Subcutaneous abdominal adipose tissue (tissue), 5 donors: Measurements from ENCODE around the gene CIROP.

Experiments used
- H3K27ac ChIP-seq: one replicate; pipeline ENCODE4 v1.7.0; 2013; ENCODE audit warnings: low read depth, mild to moderate bottlenecking, inconsistent platforms, low read length, moderate library complexity
- H3K27me3 ChIP-seq, 5 donors: one replicate each; pipeline ENCODE4 v1.7.0; 2013; ENCODE audit warnings: low read length in 5 of 5, inconsistent platforms in 1 of 5; ENCODE audit not compliant: control insufficient read depth in 5 of 5, insufficient read depth in 4 of 5
- H3K36me3 ChIP-seq, 5 donors: one replicate each; pipeline ENCODE4 v1.7.0; 2013; ENCODE audit warnings: low read length in 5 of 5; ENCODE audit not compliant: control insufficient read depth in 5 of 5, insufficient read depth in 5 of 5
- H3K4me1 ChIP-seq, 5 donors: one replicate each; pipeline ENCODE4 v1.7.0; 2013; ENCODE audit warnings: low read length in 5 of 5, mild to moderate bottlenecking in 3 of 5, moderate library complexity in 1 of 5; ENCODE audit not compliant: control insufficient read depth in 5 of 5, insufficient read depth in 5 of 5
- H3K4me3 ChIP-seq, 5 donors: one replicate each; pipeline ENCODE4 v1.7.0; 2013; ENCODE audit warnings: low read length in 5 of 5, low read depth in 1 of 5
- H3K9ac ChIP-seq, 5 donors: one replicate each; pipeline ENCODE4 v1.7.0; 2013; ENCODE audit warnings: low read length in 5 of 5, mild to moderate bottlenecking in 4 of 5, moderate library complexity in 3 of 5
- H3K9me3 ChIP-seq, 5 donors: one replicate each; pipeline ENCODE4 v1.7.0; 2013; ENCODE audit warnings: low read length in 5 of 5; ENCODE audit not compliant: control insufficient read depth in 5 of 5
- donor health status: healthy.
- donor health status: healthy.
- donor health status: healthy.
- donor health status: healthy.
- donor health status: healthy.

Gene CIROP

DNA sequence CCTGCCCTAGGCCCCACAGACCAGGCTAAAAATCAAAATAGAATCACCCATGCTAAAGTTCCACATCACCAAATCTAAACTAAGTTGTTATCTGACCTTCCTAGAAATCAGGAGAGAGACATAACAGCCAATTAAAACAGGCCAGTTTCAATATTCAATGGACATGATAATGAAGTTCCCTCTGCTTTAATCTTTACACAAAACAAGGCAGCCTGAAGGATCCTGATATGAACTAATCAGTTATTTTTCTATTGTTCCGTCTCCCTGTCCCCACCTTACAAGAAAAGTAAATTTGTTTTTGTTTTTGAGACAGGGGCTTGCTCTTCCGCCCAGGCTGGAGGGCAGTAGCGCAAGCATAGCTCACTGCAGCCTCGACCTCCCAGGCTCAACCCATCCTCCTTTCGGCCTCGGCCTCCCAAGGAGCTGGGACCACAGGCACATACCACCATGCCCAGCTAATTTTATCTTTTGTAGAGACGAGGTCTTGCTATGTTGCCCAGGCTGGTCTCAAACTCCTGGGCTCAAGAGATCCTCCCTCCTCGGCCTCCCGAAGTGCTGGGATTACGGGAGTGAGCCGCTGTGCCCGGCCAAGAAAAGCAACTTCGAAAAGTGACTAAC is 19.7 kb upstream of the CIROP start:
- Histone ChIP-seq H3K36me3 (peaks cover 0 to 30% (median 19%) of the 10 kb centered on the region in 5 donors), H3K27me3 (peaks cover 0 to 2% (median 0%) of the 10 kb centered on the region in 5 donors), H3K4me1 (peaks cover 0 to 33% (median 25%) of the 10 kb centered on the region in 5 donors), H3K9me3 (no peaks in the 10 kb centered on the region), H3K9ac (no peak overlapping the region), H3K27ac (no peak overlapping the region), H3K4me3 (no peak overlapping the region)

DNA sequence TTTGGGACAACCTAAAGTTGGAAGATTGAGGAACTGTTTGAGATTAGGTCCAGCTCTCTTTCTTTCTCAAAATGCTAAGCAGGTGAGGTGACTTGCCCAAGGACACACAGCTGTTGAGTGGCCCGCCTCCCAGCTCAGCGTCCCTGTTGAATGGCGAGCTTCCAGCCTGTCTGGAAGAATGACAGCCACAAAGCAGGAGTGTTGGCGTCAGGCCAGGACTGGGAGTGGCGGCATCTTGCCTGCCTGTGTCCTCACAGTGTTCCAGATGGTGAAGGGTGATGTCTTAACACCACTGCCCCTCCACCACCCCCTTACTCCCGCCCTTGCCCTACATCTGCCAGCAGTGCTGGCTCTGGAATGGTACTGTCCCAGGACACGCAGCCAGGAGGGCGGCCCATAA is 18.6 kb upstream of the CIROP start:
- H3K27me3 ChIP-seq, result no peaks in the 10 kb centered on the region
- H3K4me3 ChIP-seq, result no peak overlapping the region
- H3K4me1 ChIP-seq, result peaks cover 0 to 39% (median 28%) of the 10 kb centered on the region in 5 donors
- no peak overlapping the region for H3K9ac ChIP-seq
- no peaks in the 10 kb centered on the region for H3K9me3 ChIP-seq
- no peak overlapping the region for H3K27ac ChIP-seq
- peaks cover 0 to 21% (median 15%) of the 10 kb centered on the region in 5 donors for H3K36me3 ChIP-seq

DNA sequence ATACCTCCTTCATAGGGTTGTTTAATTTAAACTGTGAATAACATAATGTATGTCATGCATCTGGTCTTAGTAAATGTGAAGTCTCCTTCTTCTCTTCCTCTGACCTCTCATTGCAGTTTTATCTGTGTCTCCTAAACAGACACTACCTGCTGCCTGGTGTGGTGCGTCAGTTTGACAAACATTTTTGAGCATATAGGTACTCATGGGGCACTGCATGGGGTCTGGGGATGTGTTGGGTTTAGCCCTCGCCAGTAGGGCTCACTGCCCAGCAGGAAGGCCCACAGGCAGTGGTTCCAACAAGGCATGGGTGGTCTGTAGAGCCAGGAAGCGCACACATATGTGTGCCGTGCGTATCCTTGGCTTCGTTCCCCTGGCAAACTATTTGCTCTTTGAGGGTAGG is 17.3 kb upstream of the CIROP start:
- no peak overlapping the region for H3K4me3 ChIP-seq
- no peaks in the 10 kb centered on the region for H3K9me3 ChIP-seq
- no peak overlapping the region for H3K9ac ChIP-seq
- peaks cover 0 to 8% (median 4%) of the 10 kb centered on the region in 5 donors for H3K36me3 ChIP-seq
- H3K4me1 ChIP-seq, result peaks cover 0 to 40% (median 28%) of the 10 kb centered on the region in 5 donors
- H3K27ac ChIP-seq, result no peak overlapping the region
- H3K27me3 ChIP-seq, result no peaks in the 10 kb centered on the region

DNA sequence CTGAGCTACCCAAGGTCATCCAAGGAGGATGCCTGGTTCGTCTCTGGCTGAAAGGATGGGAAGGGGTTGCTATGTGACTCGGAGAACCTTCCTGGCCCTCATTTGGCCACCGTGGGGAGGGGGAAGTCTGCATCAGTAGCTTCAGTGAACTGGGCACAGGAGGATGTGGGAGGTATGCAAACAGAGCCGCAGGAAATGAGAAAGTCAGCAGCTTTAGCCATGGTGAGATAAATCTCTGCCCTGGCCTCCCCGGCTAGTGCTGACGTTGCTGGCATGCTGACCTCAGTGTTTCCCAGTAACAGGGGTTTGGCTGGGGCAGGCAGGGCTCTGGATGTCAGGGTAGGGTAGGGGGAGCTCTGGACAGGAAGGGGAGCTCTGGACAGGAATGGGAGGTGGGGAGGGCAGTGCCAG is 16.6 kb upstream of the CIROP start:
- no peak overlapping the region for H3K4me3 ChIP-seq
- H3K9me3 ChIP-seq, result no peaks in the 10 kb centered on the region
- H3K27me3 ChIP-seq, result no peaks in the 10 kb centered on the region
- H3K9ac ChIP-seq, result no peak overlapping the region
- H3K27ac ChIP-seq, result no peak overlapping the region
- H3K36me3 ChIP-seq, result peaks cover 0 to 1% (median 0%) of the 10 kb centered on the region in 5 donors
- H3K4me1 ChIP-seq, result peaks cover 0 to 38% (median 28%) of the 10 kb centered on the region in 5 donors

DNA sequence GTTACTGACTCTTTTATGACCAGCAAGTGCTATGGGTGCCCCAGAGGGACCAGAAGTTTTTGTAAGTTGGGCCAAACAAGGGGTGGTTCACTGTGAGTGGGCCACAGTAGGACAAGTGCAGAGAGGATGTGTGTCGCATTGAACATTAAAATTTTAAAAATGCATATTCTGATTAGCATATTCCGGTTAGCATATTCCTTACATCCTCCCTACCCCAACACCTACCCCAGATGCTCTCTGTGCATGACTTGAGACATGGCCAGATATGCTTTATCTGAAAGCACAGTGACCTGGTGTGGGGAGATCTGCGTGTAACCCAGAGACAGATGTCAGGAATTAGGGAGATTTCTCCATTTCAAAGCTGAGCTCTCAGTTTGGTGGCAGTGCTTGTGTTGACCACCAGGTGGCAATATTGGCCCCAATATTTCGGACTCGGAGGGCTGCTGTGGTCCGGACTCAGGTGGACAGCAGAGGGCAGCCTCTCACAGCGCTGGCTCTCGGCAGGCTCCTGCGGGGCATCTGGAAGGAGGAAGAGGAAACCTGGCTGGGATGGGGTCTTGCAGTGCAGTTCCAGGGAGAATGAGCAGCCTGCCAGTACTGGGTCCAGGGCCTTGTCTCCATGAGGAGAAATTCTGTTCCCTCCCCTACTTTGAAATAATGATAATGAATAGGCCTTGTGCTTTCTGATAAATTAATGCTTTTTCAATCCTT is 15.9 kb upstream of the CIROP start:
- Histone ChIP-seq H3K4me3 (no peak overlapping the region), H3K27ac (no peak overlapping the region), H3K9me3 (no peaks in the 10 kb centered on the region), H3K4me1 (peaks cover 0 to 31% (median 21%) of the 10 kb centered on the region in 5 donors), H3K9ac (no peak overlapping the region), H3K36me3 (no peaks in the 10 kb centered on the region), H3K27me3 (no peaks in the 10 kb centered on the region)

DNA sequence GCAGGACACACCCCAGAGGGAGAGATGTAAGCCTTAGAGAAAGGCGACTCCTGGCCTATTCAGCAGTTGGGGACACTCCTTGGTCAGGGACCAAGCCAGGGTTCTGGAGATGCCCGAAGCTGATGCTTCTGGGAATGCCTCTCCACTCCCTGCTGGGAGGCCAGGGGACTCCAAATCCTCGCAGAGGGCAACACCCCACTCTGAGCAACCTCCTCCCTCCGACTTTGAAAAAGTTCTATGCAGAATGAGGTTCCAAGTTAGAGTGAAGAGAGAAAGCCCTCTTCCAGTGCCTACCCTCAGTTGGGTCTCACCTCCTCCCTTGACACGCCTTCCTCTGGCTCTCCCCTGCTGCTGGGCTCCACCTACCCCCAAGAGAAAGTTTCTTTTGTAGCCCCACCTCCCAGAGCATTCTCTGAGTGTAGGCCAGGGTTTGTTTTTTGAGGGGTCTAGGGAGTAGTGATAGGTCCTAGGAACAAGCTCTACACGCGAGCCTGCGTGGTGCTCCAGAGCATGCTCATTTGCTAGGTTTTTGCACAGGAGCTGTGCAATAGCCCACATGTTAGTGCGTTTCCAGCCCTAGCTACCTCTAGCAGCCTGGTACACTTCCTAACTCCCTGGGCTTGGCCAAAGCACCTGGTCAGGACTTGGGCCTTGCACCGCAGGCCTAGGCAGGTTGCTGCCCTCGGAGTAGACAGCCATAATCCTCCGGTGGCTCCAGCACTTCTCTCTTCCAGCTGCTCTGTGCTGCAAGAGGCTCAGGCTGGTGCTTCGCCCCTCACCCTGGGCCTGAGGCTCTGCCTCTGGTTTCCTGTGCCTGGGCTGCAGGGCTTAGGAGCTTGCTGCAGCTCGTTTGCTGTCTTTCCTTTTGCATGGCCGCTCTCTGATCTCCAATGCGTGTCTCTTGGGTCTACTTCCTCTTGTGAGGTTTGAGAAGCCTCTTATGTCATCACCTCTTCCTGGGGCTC is 14.9 kb upstream of the CIROP start:
- H3K4me3 ChIP-seq, result no peak overlapping the region
- no peaks in the 10 kb centered on the region for H3K9me3 ChIP-seq
- H3K27me3 ChIP-seq, result no peaks in the 10 kb centered on the region
- no peak overlapping the region for H3K9ac ChIP-seq
- H3K36me3 ChIP-seq, result no peaks in the 10 kb centered on the region
- H3K27ac ChIP-seq, result no peak overlapping the region
- H3K4me1 ChIP-seq, result peaks cover 0 to 32% (median 20%) of the 10 kb centered on the region in 5 donors

DNA sequence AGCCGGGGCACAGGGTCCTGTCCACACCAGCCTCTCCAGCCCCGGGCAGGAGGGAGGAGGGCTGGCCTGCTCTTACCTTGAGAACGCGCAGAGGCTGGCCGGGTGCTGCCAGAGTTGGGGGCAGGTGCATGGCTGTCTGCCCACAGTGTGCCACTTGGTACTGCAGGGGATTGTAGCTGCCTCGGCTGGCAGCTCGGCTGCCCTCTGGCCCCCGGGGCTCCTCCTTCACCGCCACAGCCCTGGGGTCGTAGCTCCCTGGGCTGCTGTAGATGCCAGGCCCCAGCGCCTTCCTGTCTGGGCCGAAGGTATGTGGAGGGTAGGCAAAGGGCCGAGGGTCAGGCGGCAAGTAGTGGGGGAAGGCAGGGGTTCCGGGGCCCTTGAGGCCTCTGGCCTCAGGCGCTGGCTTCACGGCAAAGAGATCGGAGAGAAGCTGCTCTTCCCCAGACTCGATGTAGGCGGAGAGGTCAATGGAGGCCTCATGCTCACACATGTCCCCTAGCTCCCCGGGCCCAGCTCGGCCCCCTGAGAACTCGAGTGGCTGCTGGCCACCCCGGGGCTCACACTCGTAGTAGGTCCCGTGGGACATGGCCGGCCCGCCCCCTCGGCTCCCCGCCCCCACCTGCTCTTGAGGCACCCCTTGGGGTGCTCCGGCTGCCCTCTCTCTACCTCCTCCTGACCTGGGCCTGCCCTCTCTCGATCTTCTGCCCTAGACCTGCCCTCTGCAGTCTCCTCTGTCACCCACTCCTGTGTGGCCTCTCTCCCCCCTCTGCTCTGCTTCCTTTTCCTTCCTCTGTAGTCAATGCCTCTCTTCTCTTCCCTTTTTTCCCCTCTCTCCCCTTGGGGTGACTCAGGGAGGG is 13.9 kb upstream of the CIROP start, which contains the start of gene CEBPE:
TSS of gene CEBPE (minus strand) at position 750 of the 857 bp plus-strand sequence. CDS start at position 586, 164 bp downstream.
- H3K36me3 ChIP-seq, result no peaks in the 10 kb centered on the region
- no peak within 1 kb of the TSS for H3K4me3 ChIP-seq
- no peak within 1 kb of the TSS for H3K27ac ChIP-seq
- no peak within 1 kb of the TSS for H3K9ac ChIP-seq
- H3K9me3 ChIP-seq, result no peaks in the 10 kb centered on the region
- H3K4me1 ChIP-seq, result peaks cover 3 to 32% (median 19%) of the 10 kb centered on the region in 5 donors
- peaks cover 0 to 5% (median 0%) of the 10 kb centered on the region in 5 donors for H3K27me3 ChIP-seq

DNA sequence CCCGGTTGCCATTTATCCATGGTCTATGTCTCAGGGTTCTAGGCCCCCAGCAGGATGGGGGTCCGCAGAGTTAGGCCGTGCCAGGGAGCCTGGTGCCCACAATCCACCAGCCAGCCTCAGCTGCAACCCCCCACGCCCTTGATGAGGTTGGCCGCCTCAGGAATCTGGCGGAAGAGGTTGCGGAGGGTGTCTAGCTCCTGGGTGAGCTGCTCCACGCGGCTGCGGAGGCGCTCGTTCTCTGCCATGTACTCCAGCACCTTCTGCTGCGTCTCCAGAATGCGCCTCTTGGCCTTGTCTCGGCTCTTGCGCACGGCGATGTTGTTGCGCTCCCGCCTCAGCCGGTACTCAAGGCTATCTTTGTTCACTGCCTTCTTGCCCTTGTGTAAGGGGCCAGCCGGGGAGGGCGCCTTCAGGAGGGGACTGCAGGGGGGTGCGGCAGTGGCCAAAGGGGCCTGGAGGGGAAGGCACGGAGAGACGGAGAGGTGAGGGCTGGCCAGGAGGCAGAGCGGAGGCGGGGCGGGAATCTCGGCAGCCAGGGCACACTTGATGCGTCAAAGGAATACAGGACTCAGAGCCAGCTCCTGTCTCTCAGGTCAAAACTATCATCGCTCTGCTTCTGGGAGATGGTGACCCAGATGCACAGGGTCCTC is 12.7 kb upstream of the CIROP start:
- no peak overlapping the region for H3K9ac ChIP-seq
- no peaks in the 10 kb centered on the region for H3K9me3 ChIP-seq
- H3K27ac ChIP-seq, result no peak overlapping the region
- peaks cover 3 to 42% (median 24%) of the 10 kb centered on the region in 5 donors for H3K4me1 ChIP-seq
- H3K4me3 ChIP-seq, result no peak overlapping the region
- no peaks in the 10 kb centered on the region for H3K36me3 ChIP-seq
- peaks cover 0 to 5% (median 2%) of the 10 kb centered on the region in 5 donors for H3K27me3 ChIP-seq

DNA sequence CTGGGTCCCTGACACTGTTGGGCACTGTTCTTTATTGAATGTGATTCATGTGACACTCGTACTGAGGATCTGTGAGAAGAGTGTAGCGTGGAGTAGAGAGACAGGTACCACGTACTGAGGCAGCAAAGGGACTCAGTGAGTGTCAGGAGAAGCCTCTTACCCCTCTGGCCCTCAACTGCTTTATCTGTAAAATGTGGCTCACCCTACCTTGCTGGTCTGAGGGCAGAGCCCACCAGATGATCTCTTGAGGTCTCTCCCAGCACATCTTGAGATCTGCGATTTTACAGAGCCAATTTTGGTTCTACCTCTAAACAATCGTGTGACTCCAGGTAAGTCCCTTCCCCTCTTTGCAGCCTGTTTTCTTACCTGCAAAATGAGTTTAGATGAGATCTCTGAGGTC is 11.1 kb upstream of the CIROP start:
- H3K27me3 ChIP-seq, result peaks cover 0 to 11% (median 4%) of the 10 kb centered on the region in 5 donors
- H3K9ac ChIP-seq, result no peak overlapping the region
- H3K4me1 ChIP-seq, result peaks cover 4 to 35% (median 23%) of the 10 kb centered on the region in 5 donors
- no peaks in the 10 kb centered on the region for H3K9me3 ChIP-seq
- H3K27ac ChIP-seq, result no peak overlapping the region
- no peak overlapping the region for H3K4me3 ChIP-seq
- no peaks in the 10 kb centered on the region for H3K36me3 ChIP-seq
